Testis (tissue), 2 donors: ENCODE results near the gene DOK6.

Experiments used
- CTCF ChIP-seq, 3 experiments: fragments of 450-650 bp in 2 of 3; fragments of 200-600 bp in 1 of 3; sonication (generic) in 1 of 3; IDR thresholded peaks; one replicate each; pipeline ENCODE4 v1.5.1; 2016 to 2019; ENCODE audit warnings: antibody characterized with exemption in 3 of 3, mild to moderate bottlenecking in 2 of 3, moderate library complexity in 1 of 3
- POLR2A ChIP-seq: fragments of 450-650 bp; IDR thresholded peaks from one replicate; pipeline ENCODE4 v1.6.1; 2017; ENCODE audit warnings: antibody characterized with exemption, mild to moderate bottlenecking, moderate library complexity

- TF ChIP-seq POLR2A (no peak), CTCF (IDR thresholded peaks at IDR 0.05) (no peak)
These were observed 493.8 kb downstream of the DOK6 start for GRCh38 chr18:69894467-69894866.
